HG03060 (cell line): Measurements from ENCODE around the gene EZH1.
"Not testable (repeated sequence)": the region's sequence is repeated elsewhere in the genome, so short reads cannot be mapped to it uniquely, and the experiment has no call there.

Source experiments
- ATAC-seq: cut with Tn5 transposase; IDR thresholded peaks from one replicate; pipeline ENCODE4 v1.9.1; 2021; ENCODE audit warnings: low read depth, moderate number of reproducible peaks; ENCODE audit not compliant: unreplicated experiment

Gene EZH1

DNA sequence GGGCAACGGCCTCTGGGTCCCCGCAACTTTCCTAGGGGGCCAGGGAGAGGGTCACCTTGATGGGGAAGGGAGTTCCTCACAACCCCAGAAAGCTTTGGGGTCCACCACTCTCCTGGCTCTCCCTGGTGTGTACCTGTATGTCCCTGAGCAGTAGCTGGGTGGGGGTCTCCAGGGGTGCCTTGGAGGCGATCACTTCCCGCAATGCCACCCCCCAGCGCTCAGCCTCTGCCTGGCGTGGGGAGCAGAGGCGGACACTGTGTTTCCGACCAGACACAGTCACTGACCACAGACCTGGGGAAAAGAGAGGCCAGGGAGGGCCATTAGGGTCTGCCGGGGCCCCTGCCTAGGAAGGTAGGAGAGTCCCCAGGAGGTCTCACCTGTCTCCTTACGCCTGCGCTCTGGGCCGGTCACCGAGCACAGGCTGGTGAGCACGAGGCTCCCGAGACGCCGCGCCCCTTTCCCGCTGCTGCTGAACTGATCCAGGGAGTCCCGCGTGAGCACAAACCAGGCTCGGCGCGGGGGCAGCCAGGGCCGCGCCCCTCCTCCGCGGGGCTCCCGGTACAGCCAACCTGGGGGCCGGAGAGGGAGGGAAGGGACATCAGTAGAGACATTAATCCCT is 71.5 kb downstream of the EZH1 start:
- no peak for ATAC-seq

DNA sequence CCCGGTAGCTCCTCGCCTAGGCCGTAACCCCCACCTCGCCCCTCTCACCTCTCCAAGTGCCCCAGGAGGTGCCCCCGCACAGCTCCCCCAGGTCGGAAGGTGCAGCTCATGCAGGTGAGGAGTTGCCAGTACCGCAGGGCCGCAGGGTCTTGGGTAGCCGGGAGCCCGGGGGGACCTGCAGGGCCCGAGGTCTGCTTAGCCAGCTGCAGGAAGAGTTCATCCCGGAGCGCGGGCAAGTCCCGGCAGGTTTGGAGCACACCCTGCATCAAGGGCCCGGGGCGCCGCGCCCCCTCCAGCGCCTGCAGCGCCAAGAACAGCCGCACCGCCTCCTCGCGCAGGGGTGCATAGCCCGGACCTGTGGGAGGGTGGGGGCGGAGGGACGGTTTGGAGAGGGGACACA is 72.8 kb downstream of the EZH1 start:
- no peak for ATAC-seq

DNA sequence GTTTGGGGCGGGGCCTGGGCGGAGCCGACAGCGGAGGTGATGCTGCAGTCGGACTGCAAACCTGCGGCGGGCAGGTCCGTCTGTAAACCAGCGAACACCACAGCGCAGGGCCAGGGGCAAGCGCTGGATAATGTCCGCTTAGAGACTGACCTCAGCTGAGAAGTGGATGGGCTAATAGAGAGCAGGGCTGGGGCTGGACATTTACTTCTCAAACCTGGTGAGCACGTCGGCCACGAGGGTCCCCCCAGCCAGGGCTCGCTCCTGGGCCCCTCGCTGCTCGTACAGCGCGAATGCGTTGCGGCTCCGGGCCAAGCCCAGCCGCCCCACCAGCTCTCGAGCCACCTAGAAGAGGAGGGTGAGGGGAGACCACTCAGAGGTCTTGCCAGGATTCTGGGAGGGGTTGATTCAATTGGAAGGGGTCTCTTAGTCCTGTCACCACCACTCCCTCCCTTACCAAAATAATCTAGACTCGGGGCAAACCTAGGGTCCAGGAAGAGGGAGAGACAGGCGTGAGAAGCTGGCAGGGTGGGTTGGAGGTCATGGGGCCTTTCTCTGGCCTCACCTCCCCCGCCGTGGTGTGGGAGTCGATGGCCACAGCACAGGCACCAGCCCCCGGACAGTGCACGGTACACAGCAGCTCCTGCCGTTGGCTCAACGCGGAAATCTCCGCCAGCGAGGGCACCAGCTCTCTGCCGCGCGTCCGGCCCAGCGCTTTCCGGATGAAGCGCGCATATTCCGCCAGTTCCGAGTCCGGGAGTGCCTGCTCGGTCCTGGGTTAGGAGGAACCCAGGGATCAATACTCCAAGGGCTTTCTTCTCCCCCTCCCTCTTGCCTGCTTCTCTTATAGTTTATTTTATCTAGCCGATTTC is 73.8 kb downstream of the EZH1 start:
- no peak for ATAC-seq

DNA sequence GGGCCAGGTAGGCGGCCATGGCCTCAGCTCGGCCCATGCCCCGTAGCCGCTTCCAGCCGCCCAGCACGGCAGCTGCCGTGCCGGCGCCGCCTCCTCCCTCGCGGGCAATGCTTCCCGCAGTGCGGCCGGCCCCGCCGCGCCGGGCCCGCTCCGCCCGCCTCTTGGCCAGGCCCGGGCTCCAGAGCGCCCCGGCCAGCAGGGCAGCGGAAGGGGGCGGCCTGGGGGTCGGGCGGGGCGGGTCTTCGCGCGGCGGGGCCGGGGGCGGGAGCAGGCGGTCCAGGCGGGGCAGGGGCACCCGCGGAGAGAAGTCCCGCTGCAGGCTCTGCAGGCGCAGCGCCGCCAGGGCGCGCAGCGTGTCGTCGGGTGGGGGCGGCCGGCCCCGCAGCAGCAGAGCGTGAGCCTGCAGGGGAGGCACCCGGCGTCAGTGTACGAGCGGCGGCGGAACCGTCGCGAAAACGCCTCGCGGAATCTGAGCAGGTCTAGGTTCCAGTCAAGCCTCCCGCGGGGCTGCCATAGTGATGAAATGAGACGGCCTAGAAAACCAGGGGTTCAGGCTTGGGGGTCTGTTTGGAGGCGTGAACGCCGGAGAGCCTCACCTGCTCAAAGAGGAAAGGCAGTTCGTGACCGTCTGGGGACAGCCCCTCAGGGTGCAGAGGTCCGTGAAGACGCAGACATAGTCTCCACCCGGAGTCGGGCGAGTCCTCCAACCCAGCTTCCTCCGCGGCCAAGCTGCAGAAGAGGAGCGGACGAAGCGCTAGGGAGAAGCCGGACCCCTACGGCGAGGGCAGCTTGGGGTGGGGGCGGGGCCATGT is 74.7 kb downstream of the EZH1 start:
- no peak for ATAC-seq

DNA sequence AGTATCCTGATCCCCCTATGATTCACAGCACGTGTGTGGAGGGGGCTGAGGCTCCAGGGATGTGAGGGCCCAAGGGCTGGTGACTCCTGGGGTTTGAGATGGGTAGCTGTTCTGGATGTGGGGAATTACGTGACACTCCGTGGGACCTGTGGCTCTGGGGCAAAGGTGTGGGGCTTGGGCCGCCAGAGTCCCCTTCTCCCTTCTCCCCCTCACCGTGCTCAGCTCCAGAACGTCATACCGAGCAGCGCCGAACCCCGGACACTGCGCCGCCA is 75.2 kb downstream of the EZH1 start:
- no peak for ATAC-seq

DNA sequence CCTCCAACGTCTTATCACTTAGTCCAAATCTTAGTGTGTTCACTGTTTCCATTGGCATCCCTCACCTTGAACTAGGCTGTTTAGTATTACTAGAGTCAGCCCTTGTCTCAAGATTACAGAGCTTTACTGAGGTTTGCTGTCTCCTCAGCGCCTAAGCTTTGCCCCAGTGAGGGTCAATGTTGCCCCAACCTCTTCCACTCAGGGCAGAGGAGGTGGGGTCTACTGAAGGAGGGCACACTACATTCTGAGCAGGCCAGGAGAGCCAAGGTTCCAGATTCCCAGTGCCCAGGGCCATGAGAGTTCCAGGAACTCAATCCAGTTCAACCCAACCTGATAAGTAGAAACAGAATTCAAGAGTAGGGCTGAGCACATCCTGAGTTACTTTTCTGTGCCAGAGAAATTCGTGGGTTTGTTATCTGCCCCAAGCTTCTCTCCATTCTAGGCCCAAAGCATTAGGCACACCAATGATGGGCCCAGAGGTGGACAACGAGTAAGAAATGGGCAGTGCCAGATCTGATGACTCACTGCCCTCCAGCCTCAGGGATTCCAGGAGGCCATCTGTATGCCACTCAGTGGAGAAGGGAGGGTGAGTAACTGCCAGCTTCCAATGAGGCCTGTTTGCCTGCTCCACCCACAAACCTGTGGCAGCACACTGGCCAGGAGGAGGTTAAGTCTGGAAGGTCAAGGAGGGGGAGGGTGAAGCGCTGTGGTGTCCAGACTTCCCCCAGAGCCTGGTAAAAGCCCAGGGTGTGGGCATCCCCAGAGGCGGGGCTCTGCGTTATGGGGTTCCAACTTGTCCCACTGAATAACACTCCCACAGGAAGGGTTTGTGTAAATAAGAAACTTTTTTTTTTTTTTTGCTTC is 77.5 kb downstream of the EZH1 start:
- no peak for ATAC-seq

DNA sequence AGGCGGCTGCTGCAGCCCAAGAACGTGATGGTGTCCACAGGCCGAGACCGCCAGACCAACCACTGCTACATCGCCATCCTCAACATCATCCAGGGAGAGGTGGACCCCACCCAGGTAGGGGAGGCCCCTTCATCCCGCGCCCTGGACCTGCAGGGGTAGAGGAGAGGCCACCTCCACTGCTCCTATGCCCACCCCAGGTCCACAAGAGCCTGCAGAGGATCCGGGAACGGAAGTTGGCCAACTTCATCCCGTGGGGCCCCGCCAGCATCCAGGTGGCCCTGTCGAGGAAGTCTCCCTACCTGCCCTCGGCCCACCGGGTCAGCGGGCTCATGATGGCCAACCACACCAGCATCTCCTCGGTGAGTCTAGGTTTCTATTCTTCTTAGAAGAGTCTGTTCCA is 78.7 kb downstream of the EZH1 start:
- not testable (repeated sequence) for ATAC-seq

DNA sequence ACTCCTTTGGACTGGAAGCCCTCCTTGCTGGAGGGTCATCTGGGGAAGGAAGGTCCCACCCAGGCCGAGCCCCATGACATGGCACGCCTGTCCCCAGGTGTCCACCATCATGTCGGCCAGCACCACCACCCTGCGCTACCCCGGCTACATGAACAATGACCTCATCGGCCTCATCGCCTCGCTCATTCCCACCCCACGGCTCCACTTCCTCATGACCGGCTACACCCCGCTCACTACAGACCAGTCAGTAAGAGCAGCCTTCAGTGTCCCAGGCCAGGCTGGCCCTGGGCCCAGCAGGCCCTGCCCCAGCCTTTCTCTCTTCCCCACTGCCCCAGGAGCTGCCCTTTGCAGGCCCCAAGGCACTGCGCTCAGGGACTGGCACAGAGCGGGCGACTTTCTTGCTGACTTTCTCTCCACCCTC is 79.2 kb downstream of the EZH1 start:
- no peak for ATAC-seq

DNA sequence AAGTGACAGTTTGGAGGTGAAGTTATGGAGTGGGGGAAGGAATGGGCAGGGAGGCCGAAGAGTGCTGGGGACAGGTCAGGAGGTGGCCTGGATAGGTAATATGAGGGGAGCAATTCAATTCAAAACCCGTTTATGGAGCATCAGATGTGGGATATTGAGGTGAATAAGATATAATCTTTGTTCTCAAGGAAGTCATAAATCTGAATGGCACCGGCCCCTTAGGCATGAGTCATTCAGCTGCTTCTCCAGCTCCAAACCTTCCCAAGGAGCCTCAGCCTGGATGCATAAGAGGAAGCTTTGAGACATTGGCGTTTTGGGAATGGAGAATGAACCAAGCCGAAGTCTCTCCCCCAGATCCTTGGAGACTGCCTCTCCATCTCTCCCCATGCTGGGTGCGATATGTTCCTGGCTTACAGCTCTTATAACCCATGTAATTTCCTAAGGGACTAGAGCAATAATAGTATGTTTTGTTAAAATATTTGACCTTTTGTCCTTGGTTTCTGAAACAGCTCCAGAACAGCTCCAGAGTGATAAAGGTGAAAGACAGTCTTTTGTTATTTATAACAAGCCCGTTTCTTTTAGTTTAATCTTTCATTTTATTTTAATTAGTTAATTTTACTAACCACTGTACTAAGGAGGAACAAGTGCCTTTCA is 84.0 kb downstream of the EZH1 start:
- ATAC-seq = no peak

DNA sequence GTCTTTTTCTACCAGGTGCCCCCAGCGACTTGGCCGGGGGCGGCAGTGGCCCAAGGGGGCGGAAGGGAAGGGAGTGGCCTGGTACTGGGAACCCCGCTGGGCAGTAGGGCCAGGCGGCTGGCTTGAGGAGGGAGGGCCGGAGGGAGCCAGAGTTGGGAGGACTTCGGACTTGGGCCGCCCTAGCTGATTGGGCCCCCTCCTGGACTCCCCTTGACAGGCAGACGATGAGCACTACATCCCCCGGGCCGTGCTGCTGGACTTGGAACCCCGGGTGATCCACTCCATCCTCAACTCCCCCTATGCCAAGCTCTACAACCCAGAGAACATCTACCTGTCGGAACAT is 84.9 kb downstream of the EZH1 start:
- not testable (repeated sequence) for ATAC-seq

DNA sequence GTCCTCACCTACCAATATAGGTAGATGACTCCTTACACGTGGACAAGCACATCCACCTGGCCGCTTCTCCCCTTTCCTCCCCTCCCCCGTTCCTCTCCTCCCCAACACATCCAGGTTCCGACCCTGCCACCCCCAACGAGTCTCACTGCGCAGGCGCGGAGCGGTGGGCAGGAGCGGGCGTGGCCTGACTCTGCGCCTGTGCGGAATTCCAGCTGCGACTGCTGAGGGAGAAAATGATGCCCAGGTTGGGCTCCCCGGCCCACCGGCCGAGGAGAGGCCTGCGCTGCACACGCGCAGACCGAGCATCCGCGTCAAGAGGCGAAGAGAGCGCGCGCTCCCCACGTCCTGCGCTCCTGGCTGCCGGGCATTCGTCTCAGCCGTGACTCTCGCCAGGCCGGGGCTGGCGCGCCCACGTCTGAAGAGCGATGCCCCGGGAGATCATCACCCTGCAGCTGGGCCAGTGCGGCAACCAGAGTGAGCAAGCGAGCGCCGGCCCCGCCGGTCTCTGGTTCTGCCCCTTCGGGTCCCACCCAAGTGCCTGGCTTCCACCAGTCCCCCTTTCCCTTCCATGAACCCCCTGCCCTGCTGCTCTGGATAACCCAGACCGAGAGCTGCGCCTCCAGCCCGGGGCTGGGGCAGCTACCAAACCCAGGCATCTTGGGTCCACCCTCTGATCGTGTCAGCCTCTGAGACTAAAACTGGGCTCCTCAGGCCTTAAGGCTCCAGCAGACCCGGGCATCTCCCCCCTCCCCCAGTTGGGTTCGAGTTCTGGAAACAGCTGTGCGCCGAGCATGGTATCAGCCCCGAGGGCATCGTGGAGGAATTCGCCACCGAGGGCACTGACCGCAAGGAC is 85.5 kb downstream of the EZH1 start, which contains the start of gene TUBG2:
Gene TUBG2 (plus strand): TSS at position 206 of the 853 bp plus-strand sequence. CDS start 220 bp downstream, at position 426.
- ATAC-seq = no peak

DNA sequence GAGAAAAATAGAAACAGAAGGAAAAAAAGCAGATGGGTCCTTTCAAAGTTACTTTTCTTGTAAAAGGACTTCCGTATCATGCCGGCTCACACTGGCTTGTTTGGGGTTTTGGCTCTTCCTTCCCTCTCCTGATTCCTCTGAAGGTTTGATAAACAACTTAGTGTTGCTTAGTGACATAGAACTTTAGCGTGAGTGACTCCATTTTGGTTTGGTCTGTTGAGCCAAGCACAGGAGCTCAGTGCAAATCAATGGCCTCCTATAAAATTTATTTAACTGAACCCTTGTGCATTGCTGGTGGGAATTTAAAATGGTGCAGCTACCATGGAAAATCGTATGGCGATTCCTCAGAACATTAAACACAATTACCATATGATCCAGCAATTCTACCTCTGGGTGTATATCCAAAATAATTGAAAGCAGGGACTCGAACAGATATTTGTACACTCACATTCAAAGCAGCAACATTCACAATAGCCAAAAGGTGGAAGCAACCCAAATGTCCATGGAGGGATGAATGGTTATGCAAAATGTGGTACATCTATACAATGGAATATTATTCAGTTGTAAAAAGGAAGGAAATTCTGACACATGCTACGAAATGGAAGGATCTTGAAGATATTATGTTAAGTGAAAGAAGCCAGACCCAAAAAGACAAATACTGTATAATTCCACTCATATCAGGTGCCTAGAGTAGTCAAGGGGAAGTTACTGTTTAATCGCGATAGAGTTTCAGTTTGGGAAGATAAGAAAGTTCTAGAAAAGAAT is 86.8 kb downstream of the EZH1 start:
- no peak for ATAC-seq

DNA sequence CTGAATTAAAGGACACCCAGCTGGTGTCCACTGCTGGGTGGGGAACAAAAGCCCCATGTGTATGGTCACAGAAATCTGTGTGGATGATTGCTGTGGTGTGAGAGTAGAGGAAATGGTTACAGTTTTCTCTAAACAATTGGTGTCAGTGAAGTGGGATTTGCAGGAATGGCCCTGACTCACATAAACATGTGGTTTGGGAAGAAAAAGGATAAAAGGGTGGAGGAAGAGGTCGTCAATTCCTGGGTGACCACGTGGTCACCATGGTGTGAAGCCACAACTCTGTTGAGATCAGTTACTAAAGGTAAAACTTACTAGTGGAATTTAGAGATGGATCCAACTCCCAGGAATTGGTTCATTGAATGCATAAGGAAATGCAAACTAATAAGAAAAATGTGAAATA is 89.3 kb downstream of the EZH1 start:
- ATAC-seq = no peak

DNA sequence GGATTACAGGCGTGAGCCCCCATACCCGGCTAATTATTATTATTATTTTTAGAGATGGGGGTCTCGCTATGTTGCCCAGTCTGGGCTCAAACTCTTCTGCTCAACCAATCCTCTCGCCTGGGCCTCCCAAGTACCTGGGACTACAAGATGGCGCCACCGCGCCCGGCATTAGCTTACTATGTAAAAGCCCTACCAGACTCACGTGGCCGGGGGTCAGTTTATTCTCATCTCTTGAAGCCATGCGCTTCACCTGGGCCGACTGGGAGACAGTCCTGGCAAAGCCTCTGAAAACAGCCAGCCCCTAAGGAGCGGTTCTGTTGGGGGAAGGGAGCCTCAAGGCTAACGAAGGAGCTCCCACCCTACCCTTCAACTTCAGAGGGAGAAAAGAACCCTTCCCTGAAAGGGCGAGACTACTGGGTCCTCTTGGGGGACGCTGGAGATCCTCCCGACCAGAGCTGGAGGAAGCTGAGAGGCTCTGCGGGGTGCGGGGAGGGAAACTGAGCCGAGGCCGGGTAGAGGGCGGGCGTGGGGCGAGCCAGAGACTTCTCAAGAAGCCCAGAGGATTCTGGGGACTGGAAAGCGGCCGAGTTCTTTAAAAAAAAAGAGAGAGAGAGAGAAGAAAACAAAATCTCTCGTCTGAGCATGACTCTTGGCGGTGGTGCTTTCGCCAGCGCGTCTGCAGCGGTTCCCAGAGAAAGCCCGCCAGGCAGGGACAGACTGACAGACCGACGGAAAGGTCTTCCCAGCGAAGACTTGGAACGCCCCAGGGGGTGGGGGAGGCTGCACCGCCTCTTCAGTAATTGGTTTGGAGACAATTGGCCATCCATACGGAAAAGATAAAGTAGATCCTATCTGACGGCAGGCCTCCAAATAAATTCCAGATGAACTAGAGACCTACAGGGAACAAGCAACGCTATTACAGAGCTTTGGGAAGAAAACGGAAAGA is 91.4 kb downstream of the EZH1 start:
- ATAC-seq = no peak

DNA sequence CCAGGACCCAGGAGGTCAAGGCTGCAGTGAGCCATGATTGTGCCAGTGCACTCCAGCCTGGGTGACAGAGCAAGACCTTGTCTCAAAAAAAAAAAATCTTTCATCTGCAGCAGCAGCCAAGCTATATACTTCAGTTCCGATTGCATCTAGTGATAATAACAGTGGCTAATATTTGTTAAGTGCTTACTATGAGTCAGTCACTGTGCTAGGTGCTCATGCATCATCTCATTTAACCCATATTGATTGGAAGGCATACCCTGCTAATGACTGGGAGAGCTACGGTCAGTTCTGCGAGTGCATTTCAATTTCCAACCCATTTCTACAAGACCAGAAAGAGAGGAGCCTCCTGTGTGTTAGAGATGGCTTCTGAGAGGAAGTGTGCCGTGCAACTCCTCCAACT is 93.4 kb downstream of the EZH1 start:
- ATAC-seq = no peak
